Fibroblast of skin of right biceps (primary cell): Measurements from ENCODE around the gene MCM8.

Experiments
- DNase-seq: peaks from one replicate; pipeline ENCODE4 v3.0.0-alpha.2; 2013

The MCM8 gene

GRCh38 chr20:6046432-6046831 is 96.0 kb downstream of the MCM8 start:
- DNase-seq: no peak

DNA sequence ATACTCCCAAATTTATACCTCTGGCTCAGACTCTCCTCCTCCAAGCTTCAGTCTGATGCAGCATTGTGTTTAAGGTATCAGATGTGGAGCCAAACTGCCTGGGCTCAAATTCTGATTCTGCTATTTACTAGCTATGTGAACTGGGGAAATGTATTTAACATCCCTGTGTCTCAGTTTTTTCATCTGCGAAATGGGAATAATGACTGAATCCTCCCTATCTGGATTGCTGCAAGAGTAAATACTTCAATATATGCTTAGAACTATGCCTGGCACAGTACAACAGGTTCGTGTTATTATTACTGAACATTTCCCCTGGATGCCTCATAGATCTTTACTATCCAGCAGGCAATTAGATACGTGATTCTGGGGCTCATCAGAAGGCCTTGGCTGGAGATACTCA is 97.9 kb downstream of the MCM8 start:
- DNase-seq: no peak
